ENCODE data around the gene MUC6. TPM values are rescaled to one million over a fixed set of nuclear protein-coding genes. Genes with fewer than 3 reads are reported as not detected.

Gene MUC6
- total RNA-seq, 1 experiment from 2014 or later = not detected

GRCh38 chr11:1026163-1026450, 10.4 kb downstream of the MUC6 start:
- ChIA-PET POLR2A (ENCODE audit: low non-redundant PET) (no interaction called here), CTCF (no interaction called here)
- TF ChIP-seq CTCF (conservative IDR thresholded peaks at IDR 0.05; ENCODE audit: low read depth, low read length) (no peak), EZH2 (IDR thresholded peaks at IDR 0.05; ENCODE audit: borderline replicate concordance, low read depth, low read length, poor library complexity, severe bottlenecking) (no peak)
- BruUV-seq (replicated peaks) = no TSS peak
- intact Hi-C loops (cut with micrococcal nuclease; ENCODE audit: unreplicated experiment) = no loop called here
- no peaks in the 10 kb centered on the region for H3K9me3 ChIP-seq (ENCODE audit: low read depth, low read length, poor library complexity, severe bottlenecking)
- H3K4me3 ChIP-seq (ENCODE audit: low read depth, low read length, poor library complexity, severe bottlenecking) = no peak overlapping the region
- no peaks in the 10 kb centered on the region for H3K4me1 ChIP-seq (ENCODE audit: insufficient read depth, low read length, poor library complexity, severe bottlenecking)
- no peaks in the 10 kb centered on the region for H3K27me3 ChIP-seq (replicated peaks; ENCODE audit: insufficient read depth, low read depth, low read length, poor library complexity)
- no peak for DNase-seq (ENCODE audit: low spot score)
- no peak overlapping the region for H3K27ac ChIP-seq (ENCODE audit: low read depth, low read length, poor library complexity, severe bottlenecking)
- H3K36me3 ChIP-seq (ENCODE audit: insufficient read depth, low read length, poor library complexity, severe bottlenecking) = no peaks in the 10 kb centered on the region

- Histone ChIP-seq H3K36me3 (ENCODE audit: insufficient read depth, low read length, poor library complexity, severe bottlenecking) (no peaks in the 10 kb centered on the region), H3K9me3 (ENCODE audit: low read depth, low read length, poor library complexity, severe bottlenecking) (no peaks in the 10 kb centered on the region), H3K4me3 (ENCODE audit: low read depth, low read length, poor library complexity, severe bottlenecking) (no peak overlapping the region), H3K27ac (ENCODE audit: low read depth, low read length, poor library complexity, severe bottlenecking) (no peak overlapping the region), H3K4me1 (ENCODE audit: insufficient read depth, low read length, poor library complexity, severe bottlenecking) (no peaks in the 10 kb centered on the region), H3K27me3 (replicated peaks; ENCODE audit: insufficient read depth, low read depth, low read length, poor library complexity) (no peaks in the 10 kb centered on the region)
- no TSS peak for BruUV-seq (replicated peaks)
- ChIA-PET CTCF (no interaction called here), POLR2A (ENCODE audit: low non-redundant PET) (no interaction called here)
- DNase-seq (ENCODE audit: low spot score) = no peak
- intact Hi-C loops (cut with micrococcal nuclease; ENCODE audit: unreplicated experiment) = no loop called here
- TF ChIP-seq CTCF (conservative IDR thresholded peaks at IDR 0.05; ENCODE audit: low read depth, low read length) (no peak), EZH2 (IDR thresholded peaks at IDR 0.05; ENCODE audit: borderline replicate concordance, low read depth, low read length, poor library complexity, severe bottlenecking) (no peak)
Measured at GRCh38 chr11:1025410-1026162, 10.9 kb downstream of the MUC6 start.

GRCh38 chr11:1024597-1025409, 11.7 kb downstream of the MUC6 start:
- no peak for DNase-seq (ENCODE audit: low spot score)
- no peak overlapping the region for H3K4me3 ChIP-seq (ENCODE audit: low read depth, low read length, poor library complexity, severe bottlenecking)
- no peaks in the 10 kb centered on the region for H3K9me3 ChIP-seq (ENCODE audit: low read depth, low read length, poor library complexity, severe bottlenecking)
- ChIA-PET POLR2A (ENCODE audit: low non-redundant PET) (no interaction called here), CTCF (no interaction called here)
- BruUV-seq (replicated peaks) = no TSS peak
- H3K27me3 ChIP-seq (replicated peaks; ENCODE audit: insufficient read depth, low read depth, low read length, poor library complexity) = no peaks in the 10 kb centered on the region
- H3K27ac ChIP-seq (ENCODE audit: low read depth, low read length, poor library complexity, severe bottlenecking) = no peak overlapping the region
- intact Hi-C loops (cut with micrococcal nuclease; ENCODE audit: unreplicated experiment) = no loop called here
- no peaks in the 10 kb centered on the region for H3K4me1 ChIP-seq (ENCODE audit: insufficient read depth, low read length, poor library complexity, severe bottlenecking)
- no peaks in the 10 kb centered on the region for H3K36me3 ChIP-seq (ENCODE audit: insufficient read depth, low read length, poor library complexity, severe bottlenecking)
- no peak for TF ChIP-seq CTCF (conservative IDR thresholded peaks at IDR 0.05; ENCODE audit: low read depth, low read length)
- no peak for TF ChIP-seq EZH2 (IDR thresholded peaks at IDR 0.05; ENCODE audit: borderline replicate concordance, low read depth, low read length, poor library complexity, severe bottlenecking)
